GM18508 (cell line): ENCODE measurements around the gene C17orf78.
"Not testable (repeated sequence)": the region's sequence is repeated elsewhere in the genome, so short reads cannot be mapped to it uniquely, and the experiment has no call there.

Experiments used
- ATAC-seq: cut with Tn5 transposase; IDR thresholded peaks from one replicate; pipeline ENCODE4 v1.9.1; 2021; ENCODE audit warnings: moderate number of reproducible peaks; ENCODE audit not compliant: insufficient read depth, unreplicated experiment

C17orf78 gene

GRCh38 chr17:37375706-37376105, at the start of gene C17orf78:
C17orf78 (plus strand) TSS chr17:37375985; CDS start chr17:37376093, 108 bp downstream.
- ATAC-seq, result no peak

- no peak for ATAC-seq
Observed at GRCh38 chr17:37327341-37328090, 48.3 kb upstream of the C17orf78 start.

DNA sequence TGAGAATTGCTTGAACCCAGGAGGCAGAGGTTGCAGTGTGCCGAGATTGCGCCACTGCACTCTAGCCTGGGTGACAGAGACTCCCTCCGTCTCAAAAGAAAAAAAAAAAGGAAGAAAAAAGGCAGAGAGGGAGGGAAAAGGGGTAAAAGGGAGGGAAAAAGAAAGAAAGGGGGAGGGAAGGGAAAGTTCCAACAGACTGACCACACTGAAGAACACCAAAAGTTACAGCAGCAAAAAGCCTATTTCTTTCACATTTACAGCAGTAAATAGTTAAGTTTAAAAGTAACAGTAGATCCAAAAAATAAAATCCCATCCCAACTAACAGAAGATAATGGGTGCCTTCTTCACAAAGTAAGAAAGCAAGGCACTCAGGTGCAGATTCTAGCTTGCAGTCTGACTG, 36.9 kb upstream of the C17orf78 start:
- ATAC-seq, result no peak

DNA sequence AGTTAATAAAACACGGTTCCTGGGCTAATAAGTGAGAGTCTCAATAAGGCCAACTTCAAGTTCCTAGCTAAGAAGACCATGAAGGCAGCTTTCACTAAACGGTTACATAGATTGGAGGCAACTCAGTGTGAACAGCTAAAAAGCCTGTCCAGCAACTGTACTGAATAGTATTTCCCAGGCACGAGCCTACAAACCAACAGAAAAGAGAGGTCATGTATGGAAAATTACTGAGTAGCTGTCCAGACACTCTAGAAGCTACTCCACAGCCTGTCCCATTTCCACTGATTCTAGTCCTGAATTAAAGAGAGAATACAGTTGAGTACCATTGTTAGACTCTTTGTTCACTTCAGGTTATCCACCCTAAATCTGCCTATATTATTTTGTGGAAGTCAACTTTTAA, 36.5 kb upstream of the C17orf78 start:
- no peak for ATAC-seq

DNA sequence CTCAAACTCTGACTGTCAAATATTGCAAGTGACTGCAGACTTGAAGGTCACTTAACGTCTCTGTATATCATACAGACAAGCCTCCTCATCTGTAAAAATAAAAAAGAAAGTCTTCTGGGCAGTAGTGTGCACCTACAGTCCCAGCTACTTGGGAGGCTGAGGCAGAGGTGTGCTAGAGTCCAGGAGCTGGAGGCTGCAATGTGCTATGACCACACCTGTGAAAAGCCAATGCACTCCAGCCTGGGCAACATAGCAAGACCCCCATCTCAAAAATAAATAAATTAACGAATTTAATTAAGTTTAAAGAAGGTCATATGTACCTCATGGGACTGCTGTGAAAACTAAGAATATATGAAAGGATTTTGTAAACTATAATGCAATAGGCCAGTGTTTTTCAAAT, 35.0 kb upstream of the C17orf78 start:
- ATAC-seq, result no peak

DNA sequence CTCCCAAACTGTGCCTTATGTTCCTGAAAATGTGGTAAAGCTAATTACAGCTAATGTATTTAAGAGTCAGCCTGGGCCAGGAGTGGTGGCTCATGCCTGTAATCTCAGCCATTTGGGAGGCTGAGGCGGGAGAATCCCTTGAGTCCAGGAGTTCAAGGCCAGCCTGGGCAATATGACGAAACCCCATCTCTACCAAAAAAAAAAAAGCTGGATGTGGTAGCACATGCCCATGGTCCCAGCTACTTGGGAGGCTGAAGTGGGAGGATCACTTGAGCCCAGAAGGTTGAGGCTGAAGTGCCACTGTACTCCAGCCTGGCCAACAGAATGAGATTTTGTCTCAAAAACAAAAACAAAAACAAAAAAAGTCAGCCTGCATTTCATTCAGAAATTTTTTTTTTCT, 33.2 kb upstream of the C17orf78 start:
- no peak for ATAC-seq

- ATAC-seq, result no peak
Observed at GRCh38 chr17:37344519-37344918, 31.3 kb upstream of the C17orf78 start.

DNA sequence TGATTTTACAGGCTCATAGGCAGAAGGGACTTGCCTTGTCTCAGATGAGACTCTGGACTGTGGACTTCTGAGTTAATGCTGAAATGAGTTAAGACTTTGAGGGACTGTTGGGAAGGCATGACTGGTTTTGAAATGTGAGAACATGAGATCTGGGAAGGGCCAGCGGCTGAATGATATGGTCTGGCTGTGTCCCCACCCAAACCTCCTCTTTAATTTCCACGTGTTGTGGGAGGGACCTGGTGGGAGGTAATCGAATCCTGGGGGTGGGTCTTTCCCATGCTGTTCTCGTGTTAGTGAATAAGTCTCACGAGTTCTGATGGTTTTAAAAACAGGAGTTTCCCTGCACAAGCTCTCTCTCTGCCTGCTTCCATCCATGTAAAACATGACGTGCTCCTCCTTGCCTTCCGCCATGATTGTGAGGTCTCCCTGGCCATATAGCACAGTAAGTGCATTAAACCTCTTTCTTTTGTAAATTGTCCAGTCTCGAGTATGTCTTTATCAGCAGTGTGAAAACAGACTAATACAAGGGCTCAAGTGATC, 28.9 kb upstream of the C17orf78 start:
- ATAC-seq, result not testable (repeated sequence)

DNA sequence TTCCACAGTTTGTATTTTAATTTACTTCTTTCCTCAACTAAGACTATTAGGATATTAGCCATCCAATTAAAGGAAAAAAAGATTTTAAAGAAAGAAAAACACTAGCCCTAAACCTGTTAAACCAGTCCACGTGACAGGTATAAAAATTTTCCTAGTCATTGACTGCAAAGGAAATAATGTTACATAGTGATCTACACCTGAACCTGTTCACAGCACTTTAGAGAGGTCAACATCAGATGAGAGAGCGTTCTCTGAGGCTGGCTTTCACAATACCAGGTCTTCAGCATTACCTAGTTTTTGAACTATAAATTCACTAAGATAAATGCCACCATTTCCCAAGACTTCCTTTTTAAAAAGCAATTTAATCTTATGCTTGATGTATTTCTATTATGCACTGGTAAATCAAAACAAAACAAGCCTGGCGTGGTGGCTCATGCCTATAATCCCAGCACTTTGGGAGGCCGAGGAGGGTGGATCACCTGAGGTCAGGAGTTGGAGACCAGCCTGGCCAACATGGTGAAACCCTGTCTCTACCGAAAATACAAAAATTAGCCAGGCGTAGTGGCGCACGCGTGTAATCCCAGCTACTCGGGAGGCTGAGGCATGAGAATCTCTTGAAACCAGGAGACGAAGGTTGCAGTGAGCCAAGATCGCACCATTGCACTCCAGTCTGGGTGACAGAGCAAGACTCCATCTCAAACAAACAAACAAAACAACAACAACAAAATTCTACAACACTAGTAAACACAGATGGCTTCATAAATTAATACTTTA, 18.8 kb upstream of the C17orf78 start:
- ATAC-seq, result not testable (repeated sequence)

DNA sequence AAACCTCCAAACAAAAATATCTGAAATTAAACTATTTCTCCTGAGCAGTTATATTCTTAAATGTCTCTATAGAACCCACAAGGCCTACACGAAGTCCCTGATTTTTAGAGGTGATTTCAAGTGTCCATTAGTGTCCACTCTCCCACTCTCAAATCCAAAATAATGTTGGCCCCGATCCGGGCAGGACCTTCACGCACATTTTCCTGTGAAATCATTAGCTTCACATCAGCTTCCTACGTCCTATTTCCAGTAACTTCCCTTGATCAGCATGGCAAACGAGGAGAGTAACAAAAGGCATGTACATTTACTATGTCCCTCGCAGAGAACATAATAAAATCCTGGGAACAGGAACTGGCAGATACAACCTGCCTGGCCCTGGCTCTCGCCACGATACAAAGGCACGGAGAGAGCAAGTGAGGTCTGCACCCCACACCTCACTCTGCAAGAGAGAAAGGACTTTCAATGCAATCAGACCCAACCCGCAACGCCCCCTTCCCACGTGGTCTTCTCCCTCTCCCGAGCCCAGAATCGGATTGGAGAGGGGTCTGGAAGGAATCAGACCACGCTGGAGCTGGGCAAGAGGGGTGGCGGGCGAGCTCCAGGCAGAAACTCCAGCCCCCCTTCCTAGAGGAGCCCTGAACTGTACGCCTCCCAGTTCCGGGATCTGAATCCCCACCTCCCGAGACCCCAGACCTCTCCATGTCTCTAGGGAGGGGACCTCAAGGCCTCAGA, 17.5 kb upstream of the C17orf78 start:
- no peak for ATAC-seq

GRCh38 chr17:37358830-37359681, 16.7 kb upstream of the C17orf78 start:
- peak; percentile 52 for ATAC-seq

- no peak for ATAC-seq
Observed at GRCh38 chr17:37359682-37360188, 16.1 kb upstream of the C17orf78 start.

GRCh38 chr17:37360632-37361031, 15.2 kb upstream of the C17orf78 start:
- ATAC-seq, result no peak

DNA sequence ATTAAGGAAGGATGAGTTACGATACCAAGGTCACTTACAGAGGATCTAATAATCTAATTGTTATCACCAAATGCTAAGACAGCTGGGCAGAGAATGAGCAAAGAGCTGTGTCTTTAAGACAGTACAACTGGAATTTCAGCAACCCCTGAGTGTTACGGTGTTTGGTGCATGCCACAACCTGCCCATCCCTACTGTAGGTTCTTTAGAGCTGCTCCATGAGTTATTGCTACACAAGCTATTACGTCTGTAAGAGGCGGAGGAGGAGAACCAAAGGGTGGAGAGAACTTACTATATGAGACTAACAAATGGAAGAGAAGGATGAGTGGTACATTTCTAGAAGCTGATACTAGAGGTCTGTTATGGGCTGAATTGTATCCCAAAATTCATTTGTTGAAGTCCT, 14.2 kb upstream of the C17orf78 start:
- no peak for ATAC-seq

- ATAC-seq, result no peak
Observed at GRCh38 chr17:37365589-37365988, 10.2 kb upstream of the C17orf78 start.

- ATAC-seq, result no peak
Observed at GRCh38 chr17:37368577-37368976, 7.2 kb upstream of the C17orf78 start.

DNA sequence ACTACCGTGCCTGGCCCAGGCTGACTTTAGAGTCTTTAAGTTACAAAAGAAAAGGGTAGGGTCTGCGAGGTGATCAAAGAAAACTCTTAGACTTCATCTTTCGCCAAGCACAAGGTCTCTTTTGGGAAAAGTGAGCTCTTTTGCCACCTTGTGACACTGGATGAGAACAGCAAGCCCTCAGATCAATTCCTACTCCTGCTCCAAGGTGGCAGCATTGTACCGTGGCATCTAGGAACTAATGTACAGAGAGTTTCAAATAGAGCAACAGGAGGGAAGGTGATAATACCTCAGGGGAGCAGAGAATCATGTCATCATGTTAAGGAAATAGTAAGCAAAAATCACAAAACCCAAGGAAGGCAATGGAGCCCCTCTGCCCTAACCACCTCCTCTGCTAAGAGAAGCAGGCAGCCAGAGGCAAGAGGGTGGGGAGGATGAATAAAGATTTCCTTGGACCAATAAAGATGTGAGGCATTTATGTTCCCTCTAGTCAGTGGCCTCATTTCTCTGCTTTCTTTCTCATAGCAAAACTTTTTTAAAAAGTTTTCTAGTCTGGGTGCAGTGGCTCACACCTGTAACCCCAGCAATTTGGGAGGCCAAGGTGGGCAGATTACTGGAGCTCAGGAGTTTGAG, 2.1 kb upstream of the C17orf78 start:
- ATAC-seq, result no peak

GRCh38 chr17:37382056-37382455, 6.3 kb downstream of the C17orf78 start:
- ATAC-seq, result no peak

DNA sequence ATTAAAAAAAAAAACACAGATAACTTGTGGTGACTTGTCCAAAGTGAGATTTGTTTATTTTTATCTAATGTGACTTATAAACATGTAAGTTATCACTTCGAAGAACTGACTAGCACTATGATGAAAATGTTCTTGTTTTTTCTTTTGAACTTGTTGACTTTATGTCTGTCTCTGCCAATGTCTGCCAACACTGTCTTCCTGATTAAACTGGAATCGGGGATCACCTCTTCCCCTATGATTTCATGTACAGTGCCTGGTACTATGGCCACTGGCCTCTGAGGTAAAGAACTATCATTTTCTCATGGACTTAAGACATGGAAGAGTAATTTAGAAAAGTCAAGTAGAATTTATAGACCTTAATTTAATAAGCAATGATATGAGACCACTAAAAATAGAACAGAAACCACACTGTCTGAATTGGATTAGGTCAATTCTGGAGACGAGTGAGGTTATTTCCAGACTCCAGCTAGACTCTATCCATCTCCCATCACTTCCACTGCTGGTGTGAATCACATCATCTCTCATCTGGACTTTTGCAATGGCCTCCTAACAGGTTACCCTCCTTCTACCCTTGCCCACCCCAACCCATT, 8.9 kb downstream of the C17orf78 start:
- no peak for ATAC-seq
